Hepatic stellate cell (primary cell): ENCODE results near the gene SPDYE2.
"Not testable (repeated sequence)": the region's sequence is repeated elsewhere in the genome, so short reads cannot be mapped to it uniquely, and the experiment has no call there.

ENCODE experiments used
- DNase-seq: peaks from one replicate; pipeline ENCODE4 v3.0.0; 2011; ENCODE audit warnings: low spot score

SPDYE2 gene

DNA sequence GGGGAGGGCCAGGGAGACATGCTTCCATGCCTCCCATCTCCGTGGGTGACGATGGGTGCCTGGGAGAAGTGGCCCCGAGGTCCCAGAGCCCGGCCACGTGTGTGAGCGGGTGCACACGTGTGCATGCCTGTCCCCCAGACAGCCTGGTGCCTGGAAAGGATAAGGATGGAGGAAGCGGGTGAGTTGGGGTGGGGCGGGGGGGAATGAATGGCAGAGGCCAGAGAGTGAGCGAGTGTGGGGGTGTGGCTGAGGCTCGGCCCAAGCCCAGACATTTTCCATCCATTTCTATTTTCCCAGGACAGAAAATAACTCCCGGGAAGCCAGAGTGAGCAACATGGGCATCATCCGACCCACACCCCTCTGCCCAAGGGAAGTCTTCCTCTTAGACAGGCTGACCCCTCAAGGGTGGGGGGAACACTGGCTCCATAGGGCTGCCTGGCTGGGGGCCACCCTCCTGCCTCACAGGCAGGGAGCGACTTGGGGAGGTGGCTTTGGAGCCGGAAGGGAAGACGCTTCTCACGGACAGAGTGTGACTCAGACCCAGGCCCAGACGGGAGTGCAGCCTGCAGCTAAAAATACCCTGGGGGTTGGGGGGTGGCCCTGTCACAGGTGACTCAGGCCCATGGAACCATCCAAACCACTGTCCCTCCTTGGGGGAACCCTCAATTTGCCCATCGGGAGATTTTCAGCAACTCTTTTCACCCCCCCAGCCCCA, 53.6 kb downstream of the SPDYE2 start:
- not testable (repeated sequence) for DNase-seq

DNA sequence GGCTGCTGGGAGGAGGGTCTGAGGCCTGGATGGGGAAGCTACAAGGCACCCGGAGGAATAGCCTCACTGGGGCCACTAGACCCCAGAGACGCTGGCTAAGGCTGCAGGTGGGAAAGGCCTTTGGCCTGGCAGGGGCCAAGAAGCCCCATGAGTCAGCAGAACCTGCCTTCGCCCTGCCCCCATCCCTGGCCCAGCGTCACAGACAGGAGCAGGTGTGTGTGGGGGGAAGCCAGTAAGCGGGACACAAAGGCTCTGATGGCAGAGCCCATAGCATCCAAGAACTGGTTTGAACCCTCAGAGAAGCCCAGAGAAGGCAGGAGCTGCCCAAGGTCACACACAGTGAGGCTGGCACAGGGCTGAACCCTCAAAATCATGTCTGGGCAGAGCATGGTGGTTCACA, 55.8 kb downstream of the SPDYE2 start:
- not testable (repeated sequence) for DNase-seq

GRCh38 chr7:102609734-102610133, 58.7 kb downstream of the SPDYE2 start:
- DNase-seq = not testable (repeated sequence)

DNA sequence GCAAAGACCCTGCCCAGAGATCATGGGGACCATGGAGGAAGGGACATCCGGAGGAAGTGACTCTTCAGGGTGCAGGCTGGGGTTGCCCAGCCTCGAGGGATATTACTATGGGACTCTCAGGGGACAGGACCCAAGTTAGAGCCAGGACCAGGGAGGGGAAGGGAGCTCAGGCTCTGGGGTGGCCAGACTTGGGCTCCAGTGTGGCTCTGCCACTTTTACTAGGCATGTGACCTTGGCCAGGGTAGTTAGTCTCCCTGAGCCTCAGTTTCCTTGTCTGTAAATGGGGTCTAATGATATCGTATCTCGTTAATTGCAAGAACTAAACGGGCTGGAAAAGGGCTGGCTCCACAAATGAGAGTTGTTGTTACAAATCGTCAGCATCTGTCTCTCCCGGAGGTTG, 59.4 kb downstream of the SPDYE2 start:
- DNase-seq = not testable (repeated sequence)

DNA sequence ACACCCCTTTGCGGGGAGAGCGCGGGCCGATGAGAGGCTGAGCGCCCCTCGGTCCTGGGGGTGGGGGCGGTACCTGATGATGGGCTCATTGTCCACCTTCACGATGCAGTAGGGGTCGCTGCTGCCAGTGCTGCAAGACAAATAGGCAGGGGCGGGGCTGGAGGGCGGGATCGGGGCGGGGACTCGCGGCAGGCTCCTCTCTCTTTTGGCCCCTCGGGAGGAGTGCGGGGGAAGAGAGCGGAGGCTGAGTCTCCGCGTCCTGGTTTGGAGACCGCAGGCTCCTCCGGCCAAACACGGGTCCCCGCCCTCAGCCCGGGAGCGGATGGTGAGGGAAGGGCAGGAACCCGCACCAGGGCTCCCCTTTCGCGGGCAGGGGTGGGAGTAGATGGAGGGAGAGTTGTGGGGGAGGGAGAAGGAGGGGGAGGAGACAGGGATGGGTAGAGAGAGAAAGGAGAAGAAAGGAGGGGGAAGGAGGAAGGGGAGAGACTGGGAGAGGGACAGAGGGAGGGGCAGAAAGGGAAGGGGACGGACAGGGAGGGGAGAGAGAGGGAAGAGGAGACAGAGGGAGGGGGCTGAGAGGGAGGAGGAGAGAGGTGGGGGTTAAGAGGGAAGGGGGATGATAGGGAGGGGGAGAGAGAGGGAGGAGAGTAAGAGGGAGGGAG, 60.1 kb downstream of the SPDYE2 start:
- DNase-seq = not testable (repeated sequence)

- not testable (repeated sequence) for DNase-seq
Observed at GRCh38 chr7:102611675-102612325, 60.8 kb downstream of the SPDYE2 start.
